Measurements from ENCODE around the gene SHH. TPM values are rescaled to one million over a fixed set of nuclear protein-coding genes. Genes with fewer than 3 reads are reported as not detected.

The SHH gene
- total RNA-seq, 1 donor from 2014 or later = 0.16 TPM

DNA sequence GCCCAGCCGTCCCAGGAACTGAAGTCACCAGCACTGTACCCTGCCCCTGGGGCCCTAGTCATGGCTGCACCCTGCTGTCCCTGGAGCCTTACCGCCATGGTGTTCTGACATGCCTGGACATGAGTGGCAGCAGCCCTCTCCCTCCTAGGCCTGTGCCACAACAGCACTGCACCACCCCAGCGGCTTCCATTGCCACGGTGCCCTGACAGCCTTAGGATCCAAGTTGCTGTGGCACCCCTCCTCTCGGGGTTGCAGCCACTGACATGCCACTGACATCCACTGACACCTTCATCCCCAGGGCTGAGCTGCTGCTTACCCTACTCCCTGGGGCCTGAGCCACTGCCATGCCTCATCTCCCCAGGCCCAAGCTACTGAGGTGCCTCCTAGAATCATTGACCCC, 39.6 kb upstream of the SHH start:
- Mint-ChIP-seq H3K27ac (ENCODE audit: unreplicated experiment) (no peak overlapping the region), H3K27me3 (ENCODE audit: low read depth, unreplicated experiment) (peaks cover 32% of the 10 kb centered on the region), H3K9me3 (ENCODE audit: unreplicated experiment) (no peaks in the 10 kb centered on the region), H3K4me3 (ENCODE audit: unreplicated experiment) (no peak overlapping the region), H3K36me3 (ENCODE audit: low read depth, unreplicated experiment) (no peaks in the 10 kb centered on the region), H3K4me1 (ENCODE audit: low read depth, unreplicated experiment) (no peaks in the 10 kb centered on the region)
- Histone ChIP-seq H3K27me3 (ENCODE audit: insufficient read depth, low read length) (peaks cover 3% of the 10 kb centered on the region), H3K4me2 (ENCODE audit: low read length) (no peak overlapping the region), H3K4me1 (ENCODE audit: insufficient read depth, low read length) (no peaks in the 10 kb centered on the region), H3K4me3 (ENCODE audit: insufficient read depth, low read depth, low read length) (no peak overlapping the region), H4K20me1 (ENCODE audit: insufficient read depth, low read length) (no peaks in the 10 kb centered on the region), H3K79me2 (ENCODE audit: insufficient read depth, low read length) (no peaks in the 10 kb centered on the region), H3K9ac (ENCODE audit: low read length) (no peak overlapping the region), H3K9me3 (ENCODE audit: insufficient read depth, low read depth, low read length) (no peaks in the 10 kb centered on the region), H3K36me3 (ENCODE audit: insufficient read depth, low read length) (no peaks in the 10 kb centered on the region), H3K27ac (ENCODE audit: low read depth, low read length) (no peak overlapping the region), H2AFZ (ENCODE audit: low read depth, low read length) (no peak overlapping the region)
- TF ChIP-seq EZH2 (IDR thresholded peaks at IDR 0.05; ENCODE audit: insufficient read depth, low read length) = no peak
- TF ChIP-seq, protein P1, sequence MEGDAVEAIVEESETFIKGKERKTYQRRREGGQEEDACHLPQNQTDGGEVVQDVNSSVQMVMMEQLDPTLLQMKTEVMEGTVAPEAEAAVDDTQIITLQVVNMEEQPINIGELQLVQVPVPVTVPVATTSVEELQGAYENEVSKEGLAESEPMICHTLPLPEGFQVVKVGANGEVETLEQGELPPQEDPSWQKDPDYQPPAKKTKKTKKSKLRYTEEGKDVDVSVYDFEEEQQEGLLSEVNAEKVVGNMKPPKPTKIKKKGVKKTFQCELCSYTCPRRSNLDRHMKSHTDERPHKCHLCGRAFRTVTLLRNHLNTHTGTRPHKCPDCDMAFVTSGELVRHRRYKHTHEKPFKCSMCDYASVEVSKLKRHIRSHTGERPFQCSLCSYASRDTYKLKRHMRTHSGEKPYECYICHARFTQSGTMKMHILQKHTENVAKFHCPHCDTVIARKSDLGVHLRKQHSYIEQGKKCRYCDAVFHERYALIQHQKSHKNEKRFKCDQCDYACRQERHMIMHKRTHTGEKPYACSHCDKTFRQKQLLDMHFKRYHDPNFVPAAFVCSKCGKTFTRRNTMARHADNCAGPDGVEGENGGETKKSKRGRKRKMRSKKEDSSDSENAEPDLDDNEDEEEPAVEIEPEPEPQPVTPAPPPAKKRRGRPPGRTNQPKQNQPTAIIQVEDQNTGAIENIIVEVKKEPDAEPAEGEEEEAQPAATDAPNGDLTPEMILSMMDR (IDR thresholded peaks at IDR 0.05; ENCODE audit: insufficient read depth, low read depth, low read length) = no peak
- DNase-seq (ENCODE audit: low read depth) (no peak), FAIRE-seq (no peak)

DNA sequence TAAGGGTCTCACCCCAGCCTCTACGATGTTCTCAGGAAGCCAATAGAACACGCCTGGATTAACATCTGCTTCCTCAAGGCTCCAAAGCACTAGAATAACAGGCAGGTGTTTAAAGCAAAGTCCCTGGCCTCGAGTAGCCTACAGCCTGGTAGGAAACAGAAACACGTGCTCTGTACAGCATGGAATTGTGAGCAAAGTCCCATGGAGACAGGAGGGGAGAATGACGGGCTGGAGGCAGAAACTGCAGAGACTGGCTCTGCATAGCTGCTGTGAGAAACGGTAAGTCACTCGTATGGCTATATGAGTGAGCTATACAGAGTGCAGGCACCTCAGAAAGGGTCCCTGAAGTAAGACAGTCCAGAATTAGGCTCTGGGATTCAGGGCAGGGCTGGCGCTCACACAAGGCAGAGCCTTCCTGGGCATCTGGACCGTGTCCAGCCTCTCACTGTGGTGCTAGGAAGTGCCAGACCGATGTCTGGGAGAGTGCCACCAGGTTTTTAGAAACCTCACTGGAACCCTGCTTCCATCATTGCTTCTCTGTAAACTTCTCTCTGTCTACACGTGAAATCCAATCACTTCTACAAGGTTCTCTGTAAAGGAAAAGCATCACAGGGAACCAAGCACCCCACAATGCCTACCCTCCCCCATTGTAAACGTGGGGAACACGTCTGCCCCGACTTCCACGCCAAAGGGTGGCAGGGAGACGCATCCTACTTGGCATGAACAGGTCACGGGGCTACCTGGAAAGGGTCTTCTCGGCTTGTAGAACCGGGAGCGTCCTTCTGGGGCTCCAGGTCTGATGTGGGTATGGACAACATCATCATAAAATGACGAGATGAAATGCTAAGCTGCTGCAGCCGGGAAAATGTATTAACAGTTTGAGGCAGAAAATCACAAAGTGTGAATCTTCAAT, 38.8 kb upstream of the SHH start:
- Histone ChIP-seq H3K79me2 (ENCODE audit: insufficient read depth, low read length) (no peaks in the 10 kb centered on the region), H3K27ac (ENCODE audit: low read depth, low read length) (no peak overlapping the region), H3K9me3 (ENCODE audit: insufficient read depth, low read depth, low read length) (no peaks in the 10 kb centered on the region), H3K27me3 (ENCODE audit: insufficient read depth, low read length) (peaks cover 3% of the 10 kb centered on the region), H2AFZ (ENCODE audit: low read depth, low read length) (no peak overlapping the region), H3K4me3 (ENCODE audit: insufficient read depth, low read depth, low read length) (no peak overlapping the region), H3K4me1 (ENCODE audit: insufficient read depth, low read length) (no peaks in the 10 kb centered on the region), H3K36me3 (ENCODE audit: insufficient read depth, low read length) (no peaks in the 10 kb centered on the region), H4K20me1 (ENCODE audit: insufficient read depth, low read length) (no peaks in the 10 kb centered on the region), H3K9ac (ENCODE audit: low read length) (no peak overlapping the region), H3K4me2 (ENCODE audit: low read length) (no peak overlapping the region)
- Mint-ChIP-seq H3K27me3 (ENCODE audit: low read depth, unreplicated experiment) (peaks cover 32% of the 10 kb centered on the region), H3K4me3 (ENCODE audit: unreplicated experiment) (no peak overlapping the region), H3K9me3 (ENCODE audit: unreplicated experiment) (no peaks in the 10 kb centered on the region), H3K36me3 (ENCODE audit: low read depth, unreplicated experiment) (no peaks in the 10 kb centered on the region), H3K27ac (ENCODE audit: unreplicated experiment) (no peak overlapping the region), H3K4me1 (ENCODE audit: low read depth, unreplicated experiment) (no peaks in the 10 kb centered on the region)
- TF ChIP-seq, protein P1 (IDR thresholded peaks at IDR 0.05; ENCODE audit: insufficient read depth, low read depth, low read length) = no peak
- TF ChIP-seq EZH2 (IDR thresholded peaks at IDR 0.05; ENCODE audit: insufficient read depth, low read length) = no peak
- no peak for FAIRE-seq
- DNase-seq (ENCODE audit: low read depth) = no peak

GRCh38 chr7:155850001-155850436, 37.8 kb upstream of the SHH start:
- H4K20me1 ChIP-seq (ENCODE audit: insufficient read depth, low read length) = no peaks in the 10 kb centered on the region
- H3K4me2 ChIP-seq (ENCODE audit: low read length) = no peak overlapping the region
- no peak overlapping the region for H3K4me3 ChIP-seq (ENCODE audit: insufficient read depth, low read depth, low read length)
- no peaks in the 10 kb centered on the region for H3K36me3 ChIP-seq (ENCODE audit: insufficient read depth, low read length)
- no peak overlapping the region for H3K27ac Mint-ChIP-seq (ENCODE audit: unreplicated experiment)
- DNase-seq (ENCODE audit: low read depth) = no peak
- peaks cover 3% of the 10 kb centered on the region for H3K27me3 ChIP-seq (ENCODE audit: insufficient read depth, low read length)
- no peaks in the 10 kb centered on the region for H3K79me2 ChIP-seq (ENCODE audit: insufficient read depth, low read length)
- peaks cover 32% of the 10 kb centered on the region for H3K27me3 Mint-ChIP-seq (ENCODE audit: low read depth, unreplicated experiment)
- no peak overlapping the region for H3K27ac ChIP-seq (ENCODE audit: low read depth, low read length)
- H3K4me1 ChIP-seq (ENCODE audit: insufficient read depth, low read length) = no peaks in the 10 kb centered on the region
- H3K4me1 Mint-ChIP-seq (ENCODE audit: low read depth, unreplicated experiment) = no peaks in the 10 kb centered on the region
- H3K9ac ChIP-seq (ENCODE audit: low read length) = no peak overlapping the region
- H3K9me3 ChIP-seq (ENCODE audit: insufficient read depth, low read depth, low read length) = no peaks in the 10 kb centered on the region
- H2AFZ ChIP-seq (ENCODE audit: low read depth, low read length) = no peak overlapping the region
- no peaks in the 10 kb centered on the region for H3K9me3 Mint-ChIP-seq (ENCODE audit: unreplicated experiment)
- no peak for FAIRE-seq
- TF ChIP-seq, protein P1 (IDR thresholded peaks at IDR 0.05; ENCODE audit: insufficient read depth, low read depth, low read length) = no peak
- no peak for TF ChIP-seq EZH2 (IDR thresholded peaks at IDR 0.05; ENCODE audit: insufficient read depth, low read length)
- H3K36me3 Mint-ChIP-seq (ENCODE audit: low read depth, unreplicated experiment) = no peaks in the 10 kb centered on the region
- H3K4me3 Mint-ChIP-seq (ENCODE audit: unreplicated experiment) = no peak overlapping the region
